NCI-H510A (cell line): ENCODE data around the gene FSTL5.

Source experiments
- DNase-seq: peaks from one replicate; lab custom pipeline; 2025; lab: John Stamatoyannopoulos, UW

The FSTL5 gene

DNA sequence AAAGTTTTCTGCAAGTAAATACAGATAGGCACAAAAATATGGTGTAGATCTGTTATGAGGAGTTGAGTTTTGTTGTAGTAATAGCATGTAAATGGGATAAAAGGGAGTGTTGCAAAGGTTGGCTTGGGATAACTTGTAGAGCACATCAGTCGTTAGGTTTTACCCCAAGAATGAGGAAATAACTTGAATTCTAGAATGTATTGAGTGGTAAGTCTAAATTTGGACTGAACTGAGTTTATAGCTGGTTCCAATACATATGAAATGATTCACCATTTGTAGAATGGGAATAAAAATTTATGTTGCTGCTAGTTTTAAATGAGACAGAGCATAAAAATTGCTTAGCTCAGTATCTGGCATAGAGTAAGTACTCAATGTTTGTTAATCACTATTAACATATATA lies 719.2 kb downstream of the FSTL5 start:
- no peak for DNase-seq

DNA sequence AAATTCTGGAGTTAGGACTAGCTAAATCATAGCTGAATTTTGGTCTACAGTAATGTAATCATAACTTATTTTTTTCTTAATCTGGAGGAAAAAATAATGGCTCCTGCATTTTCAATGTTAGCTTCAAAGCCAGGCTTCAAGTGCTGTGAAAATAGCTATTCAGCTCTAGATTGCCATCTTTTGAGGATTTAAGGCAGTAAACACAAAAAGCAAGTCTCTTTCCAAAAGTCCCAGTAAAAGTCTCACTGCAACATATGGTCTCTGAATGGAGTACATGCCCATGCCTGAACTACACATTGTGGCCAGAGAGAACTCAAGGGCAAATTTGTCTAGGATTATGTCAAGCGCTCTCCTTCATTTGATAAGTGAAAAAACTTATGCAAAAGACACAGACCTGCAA lies 720.9 kb downstream of the FSTL5 start:
- no peak for DNase-seq

DNA sequence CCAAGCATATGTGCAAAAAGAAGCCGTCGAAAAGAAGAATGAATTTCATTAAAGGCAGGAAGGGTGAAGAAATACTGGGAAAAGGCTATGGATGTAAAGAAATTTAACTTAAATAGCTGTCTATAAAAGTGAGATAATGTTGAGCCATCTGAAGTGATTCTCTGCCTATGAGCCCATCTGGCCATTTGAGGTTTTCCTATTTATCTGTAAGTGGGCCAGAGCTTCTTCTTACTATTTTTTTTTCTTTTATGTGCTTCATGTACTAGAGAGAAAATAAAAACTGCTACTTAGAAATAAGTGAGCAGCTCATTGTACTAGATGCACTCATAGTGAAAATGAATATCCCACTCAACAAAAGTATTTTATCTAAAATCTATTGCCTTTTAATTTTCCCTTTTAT lies 725.7 kb downstream of the FSTL5 start:
- DNase-seq, result no peak

DNA sequence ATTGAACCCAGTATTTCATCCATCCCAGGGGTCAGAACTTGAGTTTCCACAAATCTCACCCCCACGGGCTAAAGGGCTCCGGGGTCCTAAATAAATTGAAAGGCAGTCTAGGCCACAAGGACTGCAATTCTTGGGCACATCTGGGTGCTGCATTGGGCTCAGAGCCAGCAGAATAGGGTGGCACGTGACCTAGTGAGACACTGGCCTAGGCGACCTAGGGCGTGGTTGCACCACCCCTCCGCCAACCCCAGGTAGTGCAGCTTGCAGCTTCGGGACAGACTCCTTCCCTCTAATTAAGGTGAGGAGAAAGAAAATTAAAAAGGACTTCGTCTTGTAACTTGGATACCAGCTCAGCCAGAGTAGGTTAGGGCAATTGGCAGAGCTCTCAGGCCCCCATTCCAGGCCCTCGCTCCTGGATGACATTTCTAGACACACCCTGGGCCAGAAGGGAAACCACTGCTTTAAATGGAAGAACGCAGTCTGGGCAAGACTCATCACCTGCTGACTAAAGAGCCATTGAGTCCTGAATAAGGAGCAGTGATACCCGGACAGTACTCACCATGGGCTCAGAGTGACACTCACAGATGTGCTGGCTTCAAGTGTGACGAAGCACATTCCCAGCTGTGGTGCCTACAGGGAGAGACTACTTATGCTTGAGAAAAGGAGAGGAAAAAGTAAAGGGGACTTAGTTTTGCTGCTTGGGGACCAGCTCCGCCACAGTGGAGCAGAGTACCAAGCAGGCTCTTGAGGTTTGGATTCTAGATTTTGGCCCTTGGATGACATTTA lies 735.4 kb downstream of the FSTL5 start:
- no peak for DNase-seq

DNA sequence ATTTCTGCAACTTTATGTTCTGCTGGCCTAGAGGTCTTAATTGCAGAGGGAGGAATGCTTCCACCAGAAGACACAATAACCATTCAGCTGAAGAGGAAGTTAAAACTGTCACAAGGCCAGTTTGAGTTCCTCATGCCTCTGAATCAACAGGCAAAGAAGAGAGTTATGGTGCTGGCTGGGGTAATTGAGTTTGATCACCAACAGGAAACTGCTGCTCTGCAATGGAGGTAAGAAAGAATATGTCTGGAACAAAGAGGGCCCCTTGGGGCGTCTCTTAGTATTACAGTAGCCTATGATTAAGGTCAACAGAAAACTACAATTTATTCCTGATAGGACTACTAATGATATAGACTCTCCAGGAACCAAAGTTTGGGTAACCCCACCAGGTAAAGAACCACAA lies 744.0 kb downstream of the FSTL5 start:
- DNase-seq, result no peak

DNA sequence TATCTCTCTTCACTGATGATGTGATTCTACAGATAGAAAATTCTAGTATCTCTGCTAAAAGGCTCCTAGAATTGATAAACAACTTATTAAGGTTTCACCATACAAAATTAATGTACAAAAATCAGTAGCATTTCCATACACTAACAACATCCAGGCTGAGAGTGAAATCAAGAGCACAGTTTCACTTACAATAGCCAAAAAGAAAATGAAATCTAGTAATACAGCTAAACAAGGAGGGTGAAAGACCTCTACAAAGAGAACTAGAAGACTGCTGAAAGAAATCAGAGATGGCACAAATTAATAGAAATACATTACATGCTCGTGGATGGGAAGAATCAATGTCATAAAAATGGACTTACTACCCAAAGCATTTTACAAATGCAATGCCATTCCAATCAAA lies 751.9 kb downstream of the FSTL5 start:
- no peak for DNase-seq

DNA sequence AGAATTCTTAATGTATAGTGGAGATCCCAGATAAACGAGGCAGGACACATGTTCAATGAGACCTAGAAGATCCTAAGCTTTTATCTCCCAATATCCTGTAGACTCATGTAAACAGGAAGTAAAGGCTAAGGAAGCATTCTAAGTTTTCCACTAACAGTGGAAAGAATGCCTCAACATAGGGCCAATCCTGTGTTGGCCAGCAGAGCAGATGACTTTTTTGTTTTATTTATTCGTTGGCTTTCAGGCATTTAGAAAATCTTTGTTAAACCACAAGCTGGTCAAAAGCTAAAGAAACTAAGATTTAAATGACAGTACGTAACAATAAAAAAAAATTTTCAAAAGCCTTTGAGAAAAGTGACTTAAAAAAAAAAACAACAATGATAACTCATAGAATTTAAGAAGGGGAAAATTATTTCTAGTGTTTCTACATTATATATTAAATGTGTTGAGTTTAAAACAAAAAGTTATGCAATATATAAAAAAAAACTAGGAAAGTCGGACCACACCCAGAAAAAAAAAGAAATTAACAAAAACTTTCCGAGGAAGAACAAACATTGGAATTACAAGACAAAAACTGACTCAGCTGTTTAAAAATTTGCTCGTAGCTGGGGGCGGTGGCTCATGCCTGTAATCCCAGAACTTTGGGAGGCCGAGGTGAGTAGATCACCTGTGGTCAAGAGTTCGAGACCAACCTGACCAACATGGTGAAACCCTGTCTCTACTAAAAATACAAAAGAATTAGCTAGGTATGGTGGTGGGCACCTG lies 759.3 kb downstream of the FSTL5 start:
- no peak for DNase-seq

DNA sequence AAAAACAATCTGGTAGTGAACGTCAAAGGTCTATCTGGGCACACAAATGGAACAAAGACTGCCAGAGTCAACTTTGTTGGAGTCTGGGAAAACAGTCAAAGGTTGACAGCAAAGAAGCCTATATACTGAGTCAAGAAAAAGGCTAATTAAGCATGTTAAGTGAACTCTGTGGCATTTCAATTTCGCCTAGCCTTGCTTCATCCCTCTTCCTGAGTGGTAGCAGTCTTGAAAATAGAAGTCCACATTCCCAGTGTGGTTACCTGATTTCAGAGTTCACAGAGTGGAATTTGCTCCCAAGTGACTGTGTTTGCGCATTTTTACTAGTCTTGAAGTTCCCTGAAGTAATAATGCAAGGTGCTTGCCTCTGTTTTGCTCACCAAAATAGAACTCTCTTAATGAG lies 760.0 kb downstream of the FSTL5 start:
- no peak for DNase-seq

DNA sequence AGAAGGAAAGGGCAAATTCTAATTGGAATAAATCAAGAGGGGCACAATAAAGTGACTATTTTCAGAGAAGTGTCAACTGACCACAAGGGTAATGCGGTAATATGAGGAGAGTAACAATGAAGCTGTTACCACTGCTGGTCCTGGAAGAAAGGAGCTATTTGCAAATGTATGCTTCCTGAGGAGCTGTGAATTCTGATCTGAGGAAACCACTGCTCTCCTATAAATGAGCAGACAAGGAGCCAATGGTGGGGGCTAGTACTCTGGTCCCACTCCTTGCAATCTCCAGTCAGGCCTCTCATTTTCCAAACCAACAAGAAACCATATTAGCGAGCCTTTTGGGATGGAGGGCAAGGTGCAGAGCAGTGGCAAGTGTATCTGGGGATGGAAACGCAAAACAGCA lies 770.2 kb downstream of the FSTL5 start:
- DNase-seq, result no peak

DNA sequence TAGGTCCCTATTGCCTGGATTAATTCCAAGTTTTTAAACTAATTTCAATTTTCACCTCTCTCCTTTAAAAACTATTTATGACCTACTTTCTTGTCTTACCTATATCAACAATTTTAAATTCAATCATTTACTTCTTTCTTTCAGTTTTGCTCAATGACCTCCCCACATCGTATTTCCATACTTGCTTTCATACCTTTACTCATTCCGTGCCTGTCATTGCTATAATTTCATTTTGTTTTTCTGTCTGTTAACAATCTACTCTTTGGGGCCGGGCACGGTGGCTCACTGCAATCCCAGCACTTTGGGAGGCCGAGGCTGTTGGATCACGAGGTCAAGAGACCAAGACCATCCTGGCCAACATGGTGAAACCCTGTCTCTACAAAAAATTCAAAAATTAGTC lies 781.1 kb downstream of the FSTL5 start:
- no peak for DNase-seq

DNA sequence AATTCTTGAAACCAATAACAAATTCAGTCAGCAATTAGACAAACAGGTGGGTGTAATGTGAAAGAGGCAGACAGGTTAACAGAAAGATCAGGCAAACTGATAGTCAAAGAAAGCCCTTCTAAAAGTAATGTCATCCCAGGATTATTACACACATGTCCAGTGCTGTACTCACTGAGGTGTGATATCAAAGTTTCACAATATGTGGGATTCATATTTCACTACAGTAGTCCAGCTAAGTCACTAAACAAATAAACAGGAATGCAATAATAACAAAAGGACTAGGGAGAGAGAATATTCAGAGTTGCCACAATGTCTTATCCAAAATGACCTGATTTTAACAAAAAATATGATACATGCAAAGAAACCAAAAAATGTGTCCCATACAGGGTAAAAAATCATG lies 787.5 kb downstream of the FSTL5 start:
- no peak for DNase-seq

DNA sequence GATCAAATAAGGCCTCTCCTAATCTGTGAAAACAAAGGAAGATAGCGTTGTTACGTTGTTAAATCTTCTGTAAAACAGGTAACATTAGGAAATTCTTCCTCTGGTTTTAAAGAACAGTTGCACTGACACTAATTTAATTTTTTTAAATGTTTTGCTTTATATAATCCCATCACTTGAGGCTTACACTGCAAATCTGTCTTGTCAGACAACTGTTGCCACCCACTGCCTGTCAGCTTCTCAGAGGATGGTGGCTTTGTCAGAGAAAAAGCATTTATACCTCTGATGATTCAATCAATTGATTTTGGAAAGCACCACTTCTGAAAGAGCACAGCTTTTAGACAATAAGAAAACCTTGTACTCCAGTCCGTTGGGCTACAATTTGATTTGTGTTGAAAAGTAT lies 799.1 kb downstream of the FSTL5 start:
- DNase-seq, result no peak

DNA sequence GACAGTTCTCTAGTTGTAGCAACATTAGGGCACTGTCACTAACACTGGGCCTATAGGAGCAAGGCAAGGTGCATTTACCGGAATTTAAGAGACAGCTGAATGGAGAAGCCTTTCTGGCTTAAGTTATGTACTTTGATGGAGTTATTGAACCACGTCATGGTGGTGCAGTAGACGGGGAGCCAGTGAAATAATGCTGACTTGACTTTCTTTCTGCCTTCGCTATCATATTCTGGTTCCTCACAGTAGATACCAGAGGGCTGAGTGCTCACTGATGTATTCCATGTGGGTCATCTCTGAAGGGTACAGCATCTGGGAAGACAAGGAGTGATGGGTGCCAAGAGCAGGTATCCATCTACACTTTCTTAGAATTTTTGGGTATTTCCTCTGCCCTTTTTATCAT lies 802.8 kb downstream of the FSTL5 start:
- no peak for DNase-seq

DNA sequence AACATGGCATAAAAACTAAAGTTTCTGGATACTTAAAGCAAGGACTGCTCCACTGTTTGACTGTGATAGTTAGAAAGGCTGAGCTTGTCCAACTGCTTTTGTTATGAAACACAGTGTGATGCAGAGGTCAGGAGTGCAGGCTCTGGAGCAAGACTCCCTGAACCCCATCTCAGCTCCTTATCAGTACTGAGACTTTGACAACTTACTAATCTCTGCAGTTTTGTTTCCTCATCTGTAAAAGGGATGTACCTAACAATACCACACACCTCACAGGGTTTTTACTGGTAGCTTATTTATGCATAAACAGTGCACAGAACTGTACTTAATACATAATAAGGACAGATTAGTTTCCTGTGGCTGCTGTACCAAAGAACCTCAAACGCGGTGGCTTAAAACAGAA lies 804.3 kb downstream of the FSTL5 start:
- no peak for DNase-seq

DNA sequence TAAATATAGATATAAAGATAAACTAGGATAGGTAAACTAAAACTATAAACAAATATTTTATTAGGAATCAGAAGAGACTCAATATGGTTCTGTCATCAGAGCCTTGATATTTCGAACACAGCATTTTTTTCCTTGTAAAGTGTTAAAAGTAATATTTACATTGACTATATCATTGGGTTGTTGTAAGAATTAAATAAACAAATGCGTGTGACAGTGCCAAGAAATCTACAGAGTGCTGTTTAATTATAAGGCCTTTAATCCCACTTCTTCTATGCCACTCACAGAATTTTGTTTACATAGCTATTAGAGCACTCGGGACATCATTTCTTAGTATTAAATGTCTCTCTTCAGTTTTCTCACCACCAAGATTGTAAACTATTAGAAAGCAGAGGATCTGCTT lies 807.4 kb downstream of the FSTL5 start:
- DNase-seq, result no peak

DNA sequence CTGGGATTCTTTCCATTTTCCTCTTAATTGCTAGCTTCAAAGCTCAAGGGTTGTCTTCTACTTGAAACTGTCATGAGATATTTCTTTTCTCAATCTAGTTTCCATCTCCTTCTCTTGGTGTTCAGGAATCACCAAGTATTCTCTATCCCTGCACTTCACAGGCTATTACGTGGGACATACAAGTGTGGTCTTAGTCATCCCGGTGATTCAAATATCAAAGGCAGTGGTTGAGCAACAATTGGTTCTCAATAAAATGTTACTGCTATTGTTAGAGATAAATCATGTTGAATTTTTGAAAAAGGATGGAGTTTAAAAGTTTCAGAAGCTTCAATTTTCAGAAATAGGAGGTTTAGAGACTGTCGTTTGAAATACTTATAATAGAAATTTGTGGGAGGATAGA lies 812.9 kb downstream of the FSTL5 start:
- no peak for DNase-seq

DNA sequence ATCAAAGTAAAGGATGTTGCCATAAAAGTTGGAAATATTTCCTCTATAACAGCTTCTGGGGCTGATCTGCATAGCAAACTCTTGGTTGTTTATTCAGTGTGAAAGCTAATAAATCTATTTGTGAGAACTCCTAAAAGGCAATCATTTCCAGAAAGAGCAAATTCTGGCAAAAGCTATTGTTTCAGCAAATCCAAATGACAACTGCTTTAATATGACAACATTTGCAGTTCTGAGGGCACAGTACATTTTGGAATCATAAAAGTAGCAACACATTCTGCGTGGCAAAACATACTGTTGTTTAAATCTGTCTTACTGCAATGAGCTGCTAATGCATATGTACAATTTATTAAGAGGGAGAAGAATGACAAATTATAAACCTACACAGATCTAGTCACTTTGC lies 818.1 kb downstream of the FSTL5 start:
- DNase-seq, result no peak

DNA sequence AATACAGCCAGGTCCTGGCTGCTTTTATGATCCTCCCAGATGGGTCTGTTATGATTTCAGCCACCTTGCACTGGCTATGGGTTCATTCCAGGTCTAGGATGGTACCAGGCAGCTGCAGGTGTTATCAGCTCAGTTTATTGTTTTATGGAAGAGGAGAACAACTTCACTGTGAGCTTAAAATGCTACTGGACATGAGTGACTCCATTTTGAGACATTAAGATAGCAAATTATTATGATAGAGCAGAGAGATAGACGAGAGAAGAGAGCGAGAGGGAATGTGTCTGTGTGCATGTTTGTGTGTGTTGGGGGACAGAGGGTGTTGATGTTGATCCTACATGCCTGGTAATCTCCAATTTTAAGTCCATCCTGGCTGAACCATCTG lies 820.2 kb downstream of the FSTL5 start:
- DNase-seq, result no peak

DNA sequence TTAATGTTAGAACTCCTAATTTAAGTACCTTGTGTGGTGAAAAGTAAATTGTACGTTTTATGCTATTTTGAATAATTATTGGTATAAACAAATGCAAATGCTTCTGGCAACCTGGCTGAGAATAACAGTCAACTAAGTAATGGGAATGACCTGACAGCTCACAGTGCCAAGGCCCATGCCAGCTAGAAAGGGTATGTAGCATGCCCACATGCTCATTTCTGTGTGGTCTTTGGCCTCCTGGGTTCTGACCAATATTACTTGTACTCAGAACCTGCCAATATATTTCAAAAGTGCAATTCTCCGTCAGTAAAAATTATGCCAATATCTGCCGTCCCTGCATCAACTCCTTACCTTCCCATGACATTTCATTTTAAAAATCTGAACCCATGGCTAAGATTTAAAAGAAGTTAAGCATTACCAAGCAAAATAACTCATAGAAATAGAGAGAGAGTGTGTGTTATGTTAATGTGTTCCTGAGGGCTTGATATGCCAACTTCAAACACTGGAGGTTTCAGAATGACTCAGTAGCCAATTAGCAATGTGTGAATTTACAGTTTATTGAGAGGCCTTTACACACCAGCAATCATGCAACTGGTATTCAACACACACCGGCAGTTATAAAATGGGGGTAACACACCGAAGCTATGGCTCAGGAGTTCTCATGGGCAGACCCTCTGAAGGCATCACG lies 820.8 kb downstream of the FSTL5 start:
- no peak for DNase-seq

DNA sequence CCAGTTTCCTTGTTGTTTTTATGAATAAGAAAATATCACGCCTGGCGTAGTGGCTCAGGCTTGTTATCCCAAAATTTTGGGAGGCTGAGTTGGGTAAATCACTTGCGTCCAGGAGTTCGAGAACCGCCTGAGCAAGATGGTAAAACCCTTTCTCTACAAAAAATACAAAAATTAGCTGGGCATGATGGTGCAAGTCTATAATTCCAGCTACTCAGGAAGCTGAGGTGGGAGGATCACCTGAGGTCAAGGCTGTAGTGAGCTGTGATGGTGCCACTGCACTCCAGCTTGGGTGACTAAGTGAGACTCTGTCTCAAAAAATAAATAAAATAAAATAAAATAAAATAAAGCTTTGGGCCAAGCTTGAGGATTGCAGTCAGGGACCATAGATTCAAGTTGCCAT lies 827.2 kb downstream of the FSTL5 start:
- no peak for DNase-seq

DNA sequence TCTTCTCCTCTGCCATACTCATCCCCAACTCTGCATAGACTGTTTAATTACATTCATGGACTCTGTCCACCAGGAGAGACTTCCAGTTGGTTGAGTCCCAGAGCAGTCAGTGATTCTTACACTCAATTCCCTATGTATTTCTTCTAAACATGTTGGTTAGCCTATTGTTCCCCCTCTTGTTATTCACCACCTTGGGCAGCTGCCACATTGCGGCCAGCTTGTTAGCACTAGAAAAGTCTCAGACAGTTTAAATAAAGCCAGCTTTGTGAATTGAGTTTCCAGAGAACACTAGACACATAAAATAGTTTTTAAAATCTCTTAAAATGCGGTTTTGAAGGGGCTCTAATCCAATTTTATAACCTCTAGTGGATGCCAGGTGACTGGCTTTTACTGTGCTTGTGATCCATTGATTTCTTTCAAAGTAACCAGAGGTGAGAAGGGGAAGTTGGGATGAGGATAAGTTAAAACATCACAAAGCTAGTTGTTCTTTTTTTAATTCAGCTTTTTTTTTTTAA lies 827.7 kb downstream of the FSTL5 start:
- DNase-seq, result no peak
